ENCODE data around the gene CPEB2.

CPEB2 gene

GRCh38 chr4:15027921-15028435 lies 25.7 kb downstream of the CPEB2 start:
- no peaks in the 10 kb centered on the region for H3K4me1 ChIP-seq (ENCODE audit: control insufficient read depth, insufficient read depth, low read length, poor library complexity, severe bottlenecking)
- WGBS, 2 experiments (ENCODE audit: insufficient coverage in 2 of 2), result no CpG with 5 or more reads among the region's 1 CpG
- H3K36me3 ChIP-seq (ENCODE audit: control insufficient read depth, insufficient read depth, low read length), result peaks cover 4% of the 10 kb centered on the region
- no peak overlapping the region for H3K27ac ChIP-seq (ENCODE audit: low read depth, low read length, severe bottlenecking)
- H3K9me3 ChIP-seq (ENCODE audit: control insufficient read depth, low read length), result no peaks in the 10 kb centered on the region
- no peak overlapping the region for H3K4me3 ChIP-seq (ENCODE audit: extremely low read depth, insufficient read depth, low read length, poor library complexity, severe bottlenecking)

- Histone ChIP-seq H3K4me3 (ENCODE audit: extremely low read depth, insufficient read depth, low read length, poor library complexity, severe bottlenecking) (no peak overlapping the region), H3K36me3 (ENCODE audit: control insufficient read depth, insufficient read depth, low read length) (peaks cover 18% of the 10 kb centered on the region), H3K9me3 (ENCODE audit: control insufficient read depth, low read length) (peaks cover 5% of the 10 kb centered on the region), H3K4me1 (ENCODE audit: control insufficient read depth, insufficient read depth, low read length, poor library complexity, severe bottlenecking) (no peaks in the 10 kb centered on the region), H3K27ac (ENCODE audit: low read depth, low read length, severe bottlenecking) (no peak overlapping the region)
- no CpG with 5 or more reads among the region's 2 CpGs for WGBS, 2 experiments (ENCODE audit: insufficient coverage in 2 of 2)
These were observed 28.9 kb downstream of the CPEB2 start for GRCh38 chr4:15031197-15031596.

- Histone ChIP-seq H3K27ac (ENCODE audit: low read depth, low read length, severe bottlenecking) (no peak overlapping the region), H3K4me1 (ENCODE audit: control insufficient read depth, insufficient read depth, low read length, poor library complexity, severe bottlenecking) (no peaks in the 10 kb centered on the region), H3K9me3 (ENCODE audit: control insufficient read depth, low read length) (peaks cover 5% of the 10 kb centered on the region), H3K4me3 (ENCODE audit: extremely low read depth, insufficient read depth, low read length, poor library complexity, severe bottlenecking) (no peak overlapping the region), H3K36me3 (ENCODE audit: control insufficient read depth, insufficient read depth, low read length) (peaks cover 18% of the 10 kb centered on the region)
- WGBS, 2 experiments (ENCODE audit: insufficient coverage in 2 of 2), result 100% methylated on average over 1 of the region's 2 CpGs; no CpG with 5 or more reads in 1 of the 2 experiments
These were observed 29.9 kb downstream of the CPEB2 start for GRCh38 chr4:15031993-15032675.

GRCh38 chr4:15034071-15034764 lies 31.9 kb downstream of the CPEB2 start:
- 95 to 96% methylated on average over 4 to 6 of the region's 6 CpGs for WGBS, 2 experiments (ENCODE audit: insufficient coverage in 2 of 2)
- Histone ChIP-seq H3K27ac (ENCODE audit: low read depth, low read length, severe bottlenecking) (no peak overlapping the region), H3K9me3 (ENCODE audit: control insufficient read depth, low read length) (peaks cover 5% of the 10 kb centered on the region), H3K4me1 (ENCODE audit: control insufficient read depth, insufficient read depth, low read length, poor library complexity, severe bottlenecking) (no peaks in the 10 kb centered on the region), H3K36me3 (ENCODE audit: control insufficient read depth, insufficient read depth, low read length) (peaks cover 18% of the 10 kb centered on the region), H3K4me3 (ENCODE audit: extremely low read depth, insufficient read depth, low read length, poor library complexity, severe bottlenecking) (no peak overlapping the region)

GRCh38 chr4:15035159-15035558 lies 32.9 kb downstream of the CPEB2 start:
- H3K9me3 ChIP-seq (ENCODE audit: control insufficient read depth, low read length), result peaks cover 5% of the 10 kb centered on the region
- H3K4me3 ChIP-seq (ENCODE audit: extremely low read depth, insufficient read depth, low read length, poor library complexity, severe bottlenecking), result no peak overlapping the region
- no peaks in the 10 kb centered on the region for H3K4me1 ChIP-seq (ENCODE audit: control insufficient read depth, insufficient read depth, low read length, poor library complexity, severe bottlenecking)
- H3K27ac ChIP-seq (ENCODE audit: low read depth, low read length, severe bottlenecking), result no peak overlapping the region
- peaks cover 18% of the 10 kb centered on the region for H3K36me3 ChIP-seq (ENCODE audit: control insufficient read depth, insufficient read depth, low read length)

- Histone ChIP-seq H3K4me3 (ENCODE audit: extremely low read depth, insufficient read depth, low read length, poor library complexity, severe bottlenecking) (no peak overlapping the region), H3K9me3 (ENCODE audit: control insufficient read depth, low read length) (peaks cover 4% of the 10 kb centered on the region), H3K27ac (ENCODE audit: low read depth, low read length, severe bottlenecking) (no peak overlapping the region), H3K36me3 (ENCODE audit: control insufficient read depth, insufficient read depth, low read length) (peaks cover 13% of the 10 kb centered on the region), H3K4me1 (ENCODE audit: control insufficient read depth, insufficient read depth, low read length, poor library complexity, severe bottlenecking) (peaks cover 8% of the 10 kb centered on the region)
These were observed 35.8 kb downstream of the CPEB2 start for GRCh38 chr4:15037923-15038541.

GRCh38 chr4:15040916-15041463 lies 38.7 kb downstream of the CPEB2 start:
- Histone ChIP-seq H3K36me3 (ENCODE audit: control insufficient read depth, insufficient read depth, low read length) (no peaks in the 10 kb centered on the region), H3K9me3 (ENCODE audit: control insufficient read depth, low read length) (no peaks in the 10 kb centered on the region), H3K4me1 (ENCODE audit: control insufficient read depth, insufficient read depth, low read length, poor library complexity, severe bottlenecking) (peaks cover 8% of the 10 kb centered on the region), H3K4me3 (ENCODE audit: extremely low read depth, insufficient read depth, low read length, poor library complexity, severe bottlenecking) (no peak overlapping the region), H3K27ac (ENCODE audit: low read depth, low read length, severe bottlenecking) (no peak overlapping the region)
- no CpG with 5 or more reads among the region's 3 CpGs for WGBS, 2 experiments (ENCODE audit: insufficient coverage in 2 of 2)

GRCh38 chr4:15042529-15043167 lies 40.4 kb downstream of the CPEB2 start:
- no peaks in the 10 kb centered on the region for H3K36me3 ChIP-seq (ENCODE audit: control insufficient read depth, insufficient read depth, low read length)
- peaks cover 8% of the 10 kb centered on the region for H3K4me1 ChIP-seq (ENCODE audit: control insufficient read depth, insufficient read depth, low read length, poor library complexity, severe bottlenecking)
- H3K9me3 ChIP-seq (ENCODE audit: control insufficient read depth, low read length), result no peaks in the 10 kb centered on the region
- H3K4me3 ChIP-seq (ENCODE audit: extremely low read depth, insufficient read depth, low read length, poor library complexity, severe bottlenecking), result no peak overlapping the region
- H3K27ac ChIP-seq (ENCODE audit: low read depth, low read length, severe bottlenecking), result no peak overlapping the region
- WGBS, 2 experiments (ENCODE audit: insufficient coverage in 2 of 2), result 83 to 100% methylated on average over 1 to 2 of the region's 4 CpGs

GRCh38 chr4:15043226-15043625 lies 40.9 kb downstream of the CPEB2 start:
- Histone ChIP-seq H3K4me3 (ENCODE audit: extremely low read depth, insufficient read depth, low read length, poor library complexity, severe bottlenecking) (no peak overlapping the region), H3K9me3 (ENCODE audit: control insufficient read depth, low read length) (no peaks in the 10 kb centered on the region), H3K4me1 (ENCODE audit: control insufficient read depth, insufficient read depth, low read length, poor library complexity, severe bottlenecking) (peaks cover 8% of the 10 kb centered on the region), H3K27ac (ENCODE audit: low read depth, low read length, severe bottlenecking) (no peak overlapping the region), H3K36me3 (ENCODE audit: control insufficient read depth, insufficient read depth, low read length) (no peaks in the 10 kb centered on the region)
- WGBS, 2 experiments (ENCODE audit: insufficient coverage in 2 of 2), result no CpG with 5 or more reads among the region's 3 CpGs

- Histone ChIP-seq H3K4me3 (ENCODE audit: extremely low read depth, insufficient read depth, low read length, poor library complexity, severe bottlenecking) (no peak overlapping the region), H3K36me3 (ENCODE audit: control insufficient read depth, insufficient read depth, low read length) (no peaks in the 10 kb centered on the region), H3K9me3 (ENCODE audit: control insufficient read depth, low read length) (no peaks in the 10 kb centered on the region), H3K27ac (ENCODE audit: low read depth, low read length, severe bottlenecking) (no peak overlapping the region), H3K4me1 (ENCODE audit: control insufficient read depth, insufficient read depth, low read length, poor library complexity, severe bottlenecking) (peaks cover 8% of the 10 kb centered on the region)
- WGBS, 2 experiments (ENCODE audit: insufficient coverage in 2 of 2), result 83% methylated on average over 1 of the region's 1 CpG; no CpG with 5 or more reads in 1 of the 2 experiments
These were observed 41.6 kb downstream of the CPEB2 start for GRCh38 chr4:15043922-15044321.

Data from mesodermal cell (in vitro differentiated cells).